ENCODE data around the gene C2CD4A.

- TF ChIP-seq, protein P1, sequence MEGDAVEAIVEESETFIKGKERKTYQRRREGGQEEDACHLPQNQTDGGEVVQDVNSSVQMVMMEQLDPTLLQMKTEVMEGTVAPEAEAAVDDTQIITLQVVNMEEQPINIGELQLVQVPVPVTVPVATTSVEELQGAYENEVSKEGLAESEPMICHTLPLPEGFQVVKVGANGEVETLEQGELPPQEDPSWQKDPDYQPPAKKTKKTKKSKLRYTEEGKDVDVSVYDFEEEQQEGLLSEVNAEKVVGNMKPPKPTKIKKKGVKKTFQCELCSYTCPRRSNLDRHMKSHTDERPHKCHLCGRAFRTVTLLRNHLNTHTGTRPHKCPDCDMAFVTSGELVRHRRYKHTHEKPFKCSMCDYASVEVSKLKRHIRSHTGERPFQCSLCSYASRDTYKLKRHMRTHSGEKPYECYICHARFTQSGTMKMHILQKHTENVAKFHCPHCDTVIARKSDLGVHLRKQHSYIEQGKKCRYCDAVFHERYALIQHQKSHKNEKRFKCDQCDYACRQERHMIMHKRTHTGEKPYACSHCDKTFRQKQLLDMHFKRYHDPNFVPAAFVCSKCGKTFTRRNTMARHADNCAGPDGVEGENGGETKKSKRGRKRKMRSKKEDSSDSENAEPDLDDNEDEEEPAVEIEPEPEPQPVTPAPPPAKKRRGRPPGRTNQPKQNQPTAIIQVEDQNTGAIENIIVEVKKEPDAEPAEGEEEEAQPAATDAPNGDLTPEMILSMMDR (IDR thresholded peaks at IDR 0.05; ENCODE audit: low read length) = no peak
- no peak for TF ChIP-seq EZH2 (optimal IDR thresholded peaks at IDR 0.05; ENCODE audit: low read depth, low read length)
These were observed 19.4 kb upstream of the C2CD4A start for GRCh38 chr15:62047282-62047827.

Measured in MM.1S (cell line).